ENCODE measurements around the gene HOXA10.

HOXA10 gene

GRCh38 chr7:27191161-27191731 lies 17.1 kb upstream of the HOXA10 start:
- no peak for DNase-seq (ENCODE audit: low read depth, low spot score)

- no peak for DNase-seq (ENCODE audit: low read depth, low spot score)
Measured at GRCh38 chr7:27189997-27190748, 16.1 kb upstream of the HOXA10 start.

- DNase-seq (ENCODE audit: low read depth, low spot score), result no peak
Measured at GRCh38 chr7:27189295-27189996, 15.3 kb upstream of the HOXA10 start.

- no peak for DNase-seq (ENCODE audit: low read depth, low spot score)
Measured at GRCh38 chr7:27188386-27189294, 14.5 kb upstream of the HOXA10 start.

- no peak for DNase-seq (ENCODE audit: low read depth, low spot score)
Measured at GRCh38 chr7:27187475-27188385, 13.6 kb upstream of the HOXA10 start.

GRCh38 chr7:27186668-27187474 lies 12.8 kb upstream of the HOXA10 start:
- DNase-seq (ENCODE audit: low read depth, low spot score), result no peak

- DNase-seq (ENCODE audit: low read depth, low spot score), result no peak
Measured at GRCh38 chr7:27185854-27186667, 11.9 kb upstream of the HOXA10 start.

GRCh38 chr7:27185013-27185853 lies 11.1 kb upstream of the HOXA10 start, which contains the start of gene HOXA11:
TSS of gene HOXA11 (minus strand) at chr7:27185232. CDS start at chr7:27185144, 88 bp downstream.
- no peak for DNase-seq (ENCODE audit: low read depth, low spot score)

- DNase-seq (ENCODE audit: low read depth, low spot score), result no peak
Measured at GRCh38 chr7:27184337-27185012, 10.4 kb upstream of the HOXA10 start.

GRCh38 chr7:27183682-27184336 lies 9.7 kb upstream of the HOXA10 start:
- no peak for DNase-seq (ENCODE audit: low read depth, low spot score)

- DNase-seq (ENCODE audit: low read depth, low spot score), result no peak
Measured at GRCh38 chr7:27182861-27183681, 9.0 kb upstream of the HOXA10 start.

GRCh38 chr7:27182285-27182841 lies 8.2 kb upstream of the HOXA10 start:
- DNase-seq (ENCODE audit: low read depth, low spot score), result no peak

GRCh38 chr7:27181795-27182275 lies 7.7 kb upstream of the HOXA10 start:
- DNase-seq (ENCODE audit: low read depth, low spot score), result no peak

GRCh38 chr7:27180431-27181420 lies 6.6 kb upstream of the HOXA10 start:
- DNase-seq (ENCODE audit: low read depth, low spot score), result no peak

Data from brain pericyte (primary cell).